HCT116 (cell line): ENCODE measurements around the gene WDR27. TPM values are rescaled to one million over a fixed set of nuclear protein-coding genes. Genes with fewer than 3 reads are reported as not detected.

ENCODE experiments used
- ATAC-seq: fragments of 200-7000 bp; cut with Tn5 transposase; 2 replicates; pipeline ENCODE4 v1.9.1; 2020; ENCODE audit warnings: mild to moderate bottlenecking, moderate library complexity
- BruUV-seq: library from RNA; stranded (reverse); fragments of 400-500 nt; replicated peaks from 2 replicates; lab custom pipeline; 2021; lab: Mats Ljungman, UMichigan
- CTCF ChIA-PET: fragments of 300-600 bp; sonication (Branson Sonifier 250); formaldehyde crosslinking; loops from one replicate; lab custom pipeline; 2021; ENCODE audit warnings: antibody characterized with exemption; lab: Charles Lee
- POLR2A ChIA-PET: fragments of 300-600, 350-600 bp; sonication (Branson Sonifier 250); formaldehyde crosslinking; loops from one replicate; lab custom pipeline; 2021; ENCODE audit warnings: antibody characterized with exemption; lab: Charles Lee
- RAD21 ChIA-PET, 2 experiments: fragments of 300-600 bp; sonication (Branson Sonifier 250); formaldehyde crosslinking; loops; one replicate each; lab custom pipeline; 2023; ENCODE audit warnings: low total read pairs in 2 of 2; ENCODE audit not compliant: uncharacterized antibody in 2 of 2, unreplicated experiment in 2 of 2, low non-redundant PET in 1 of 2; lab: Charles Lee
- DNase-seq: peaks from one replicate; pipeline ENCODE4 v3.0.0-alpha.2; 2010; ENCODE audit warnings: low read depth, low spot score
- H2AFZ ChIP-seq: fragments of 200-600 bp; shearing (Covaris generic), sonication (generic); 2 replicates; pipeline ENCODE4 v1.6.1; 2017; ENCODE audit warnings: low read depth, mixed run types, mixed read lengths, antibody characterized with exemption, low read length; ENCODE audit not compliant: poor library complexity, severe bottlenecking
- H3K27ac ChIP-seq: 2 replicates; pipeline ENCODE4 v1.5.1; 2012; ENCODE audit warnings: low read depth, low read length
- H3K27me3 ChIP-seq: fragments of 200-600 bp; sonication (generic); 2 replicates; pipeline ENCODE4 v1.6.1; 2016; ENCODE audit warnings: mixed run types, low read length, mixed read lengths; ENCODE audit not compliant: insufficient read depth
- H3K36me3 ChIP-seq, 2 experiments: fragments of 200-500 bp in 1 of 2; fragments of 200-600 bp in 1 of 2; sonication (Bioruptor generic) in 1 of 2; sonication (generic) in 1 of 2; 2 replicates each; pipeline versions ENCODE4 v1.5.1 to v1.6.1; 2014 to 2016; ENCODE audit warnings: low read length in 2 of 2, inconsistent platforms in 1 of 2, mixed read lengths in 1 of 2, mixed run types in 1 of 2; ENCODE audit not compliant: insufficient read depth in 2 of 2, control insufficient read depth in 1 of 2
- H3K4me1 ChIP-seq, 2 experiments: fragments of 200-600 bp in 1 of 2; sonication (generic) in 1 of 2; 2 replicates each; pipeline versions ENCODE4 v1.5.1 to v1.6.1; 2012 to 2017; ENCODE audit warnings: low read length in 2 of 2, inconsistent platforms in 1 of 2, mild to moderate bottlenecking in 1 of 2, mixed read lengths in 1 of 2, mixed run types in 1 of 2, moderate library complexity in 1 of 2; ENCODE audit not compliant: insufficient read depth in 2 of 2, control insufficient read depth in 1 of 2
- H3K4me2 ChIP-seq: fragments of 200-600 bp; sonication (generic); 2 replicates; pipeline ENCODE4 v1.6.1; 2017; ENCODE audit warnings: mixed run types, low read length, mixed read lengths
- H3K4me3 ChIP-seq, 2 experiments: fragments of 200-600 bp in 1 of 2; sonication (generic) in 1 of 2; replicated peaks in 1 of 2; 2 replicates each; pipeline ENCODE4 v1.5.1; 2011 to 2016; ENCODE audit warnings: low read length in 2 of 2, control low read depth in 1 of 2, low read depth in 1 of 2, mild to moderate bottlenecking in 1 of 2, mixed read lengths in 1 of 2, mixed run types in 1 of 2
- H3K79me2 ChIP-seq: fragments of 200-600 bp; sonication (generic); 2 replicates; pipeline ENCODE4 v1.6.1; 2017; ENCODE audit warnings: mild to moderate bottlenecking, mixed run types, low read length, moderate library complexity, mixed read lengths; ENCODE audit not compliant: insufficient read depth
- H3K9ac ChIP-seq: fragments of 200-600 bp; sonication (generic); 2 replicates; pipeline ENCODE4 v1.6.1; 2016; ENCODE audit warnings: low read length, mixed read lengths
- H3K9me2 ChIP-seq: fragments of 200-600 bp; sonication (generic), shearing (Covaris generic); 2 replicates; pipeline ENCODE4 v1.6.1; 2017; ENCODE audit warnings: mixed run types, mild to moderate bottlenecking, moderate library complexity; ENCODE audit not compliant: insufficient read depth
- H3K9me3 ChIP-seq, 2 experiments: fragments of 200-500 bp in 1 of 2; fragments of 200-600 bp in 1 of 2; sonication (Bioruptor generic) in 1 of 2; sonication (generic) in 1 of 2; 2 replicates each; pipeline ENCODE4 v1.6.1; 2014 to 2017; ENCODE audit warnings: low read length in 2 of 2, mixed read lengths in 2 of 2, inconsistent platforms in 1 of 2, low read depth in 1 of 2, mild to moderate bottlenecking in 1 of 2, mixed run types in 1 of 2, moderate library complexity in 1 of 2; ENCODE audit not compliant: control insufficient read depth in 1 of 2, insufficient read depth in 1 of 2
- H4K20me1 ChIP-seq: fragments of 200-600 bp; sonication (generic), shearing (Covaris generic); 2 replicates; pipeline ENCODE4 v1.6.1; 2017; ENCODE audit warnings: mixed run types, mild to moderate bottlenecking, moderate library complexity; ENCODE audit not compliant: insufficient read depth
- CBX3 ChIP-seq: IDR thresholded peaks from 2 replicates; pipeline ENCODE4 v1.6.1; 2012; ENCODE audit warnings: low read depth
- EZH2 ChIP-seq: fragments of 200-600 bp; sonication (generic); IDR thresholded peaks from 2 replicates; pipeline ENCODE4 v1.6.1; 2017; ENCODE audit warnings: antibody characterized with exemption, mixed run types
- EZH2phosphoT487 ChIP-seq: fragments of 200-600 bp; IDR thresholded peaks from 2 replicates; pipeline ENCODE4 v1.6.1; 2018; ENCODE audit warnings: antibody characterized with exemption, borderline replicate concordance
- FOSL1 ChIP-seq: IDR thresholded peaks from 2 replicates; pipeline ENCODE4 v1.6.1; 2012; ENCODE audit warnings: low read depth
- JUND ChIP-seq: IDR thresholded peaks from 2 replicates; pipeline ENCODE4 v1.6.1; 2012
- SP1 ChIP-seq: IDR thresholded peaks from 2 replicates; pipeline ENCODE4 v1.6.1; 2012; ENCODE audit warnings: low read depth
- ZFX ChIP-seq: fragments of 450-650 bp; IDR thresholded peaks from 2 replicates; pipeline ENCODE4 v1.6.1; 2017
- ZNF274 ChIP-seq: fragments of 200-500 bp; sonication (Bioruptor generic); IDR thresholded peaks from 2 replicates; pipeline ENCODE4 v1.6.1; 2014; ENCODE audit warnings: mild to moderate bottlenecking, low read depth, low read length, inconsistent platforms
- intact Hi-C: fragments of 100-400 bp; cut with micrococcal nuclease; formaldehyde crosslinking; loops from 2 replicates; pipeline ENCODE4 v1.10.0; 2022
- total RNA-seq: library from RNA; stranded (reverse); gene quantifications from one replicate; pipeline ENCODE4 v1.2.1, GENCODE V29; 2021; ENCODE audit not compliant: unreplicated experiment
- TF ChIP-seq, protein P1 (sequence below): IDR thresholded peaks from 2 replicates; pipeline ENCODE4 v1.6.1; 2012; ENCODE audit warnings: low read depth

Gene WDR27
- total RNA-seq, 1 experiment from 2014 or later: 60.6 TPM

DNA sequence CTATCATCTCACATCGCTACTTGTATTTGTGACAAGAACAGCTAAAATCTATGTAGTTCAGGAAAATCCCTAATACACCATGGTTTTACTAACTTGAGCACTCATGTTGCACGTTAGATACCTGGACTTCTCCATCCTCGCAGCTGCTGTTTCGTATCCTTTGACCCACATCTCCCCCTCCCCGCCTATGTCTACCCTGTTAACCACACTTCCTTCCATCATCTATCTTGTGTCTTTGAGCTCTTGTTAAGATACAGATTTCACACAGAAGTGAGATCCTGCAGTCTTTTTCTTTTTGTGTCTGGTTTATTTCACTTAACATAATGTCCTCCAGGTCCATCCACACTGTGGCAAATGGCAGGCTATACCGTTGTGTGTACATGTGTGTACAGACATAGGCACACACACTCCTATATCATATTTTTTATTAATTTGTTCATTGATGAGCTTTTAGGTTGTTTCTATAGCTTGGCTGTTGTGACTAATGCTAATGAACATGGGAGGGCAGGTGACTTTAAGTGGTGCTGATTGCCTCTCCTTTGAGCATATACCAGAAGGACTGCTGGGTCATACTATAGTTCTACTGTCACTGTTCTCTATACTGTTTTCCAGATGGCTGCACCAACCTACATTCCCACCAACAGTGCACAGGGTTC, 117.8 kb downstream of the WDR27 start:
- BruUV-seq: no TSS peak
- Histone ChIP-seq H2AFZ (no peak overlapping the region), H3K4me2 (no peak overlapping the region), H3K27me3 (no peaks in the 10 kb centered on the region), H3K36me3 (no peaks in the 10 kb centered on the region), H3K4me3 (no peak overlapping the region), H4K20me1 (no peaks in the 10 kb centered on the region), H3K9ac (no peak overlapping the region), H3K4me1 (no peaks in the 10 kb centered on the region), H3K9me2 (no peaks in the 10 kb centered on the region), H3K27ac (no peak overlapping the region), H3K79me2 (no peaks in the 10 kb centered on the region), H3K9me3 (no peaks in the 10 kb centered on the region)
- ATAC-seq (no peak), DNase-seq (no peak)
- TF ChIP-seq, protein P1, sequence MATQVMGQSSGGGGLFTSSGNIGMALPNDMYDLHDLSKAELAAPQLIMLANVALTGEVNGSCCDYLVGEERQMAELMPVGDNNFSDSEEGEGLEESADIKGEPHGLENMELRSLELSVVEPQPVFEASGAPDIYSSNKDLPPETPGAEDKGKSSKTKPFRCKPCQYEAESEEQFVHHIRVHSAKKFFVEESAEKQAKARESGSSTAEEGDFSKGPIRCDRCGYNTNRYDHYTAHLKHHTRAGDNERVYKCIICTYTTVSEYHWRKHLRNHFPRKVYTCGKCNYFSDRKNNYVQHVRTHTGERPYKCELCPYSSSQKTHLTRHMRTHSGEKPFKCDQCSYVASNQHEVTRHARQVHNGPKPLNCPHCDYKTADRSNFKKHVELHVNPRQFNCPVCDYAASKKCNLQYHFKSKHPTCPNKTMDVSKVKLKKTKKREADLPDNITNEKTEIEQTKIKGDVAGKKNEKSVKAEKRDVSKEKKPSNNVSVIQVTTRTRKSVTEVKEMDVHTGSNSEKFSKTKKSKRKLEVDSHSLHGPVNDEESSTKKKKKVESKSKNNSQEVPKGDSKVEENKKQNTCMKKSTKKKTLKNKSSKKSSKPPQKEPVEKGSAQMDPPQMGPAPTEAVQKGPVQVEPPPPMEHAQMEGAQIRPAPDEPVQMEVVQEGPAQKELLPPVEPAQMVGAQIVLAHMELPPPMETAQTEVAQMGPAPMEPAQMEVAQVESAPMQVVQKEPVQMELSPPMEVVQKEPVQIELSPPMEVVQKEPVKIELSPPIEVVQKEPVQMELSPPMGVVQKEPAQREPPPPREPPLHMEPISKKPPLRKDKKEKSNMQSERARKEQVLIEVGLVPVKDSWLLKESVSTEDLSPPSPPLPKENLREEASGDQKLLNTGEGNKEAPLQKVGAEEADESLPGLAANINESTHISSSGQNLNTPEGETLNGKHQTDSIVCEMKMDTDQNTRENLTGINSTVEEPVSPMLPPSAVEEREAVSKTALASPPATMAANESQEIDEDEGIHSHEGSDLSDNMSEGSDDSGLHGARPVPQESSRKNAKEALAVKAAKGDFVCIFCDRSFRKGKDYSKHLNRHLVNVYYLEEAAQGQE: no peak
- no peak for TF ChIP-seq FOSL1
- TF ChIP-seq EZH2: no peak
- no peak for TF ChIP-seq ZNF274
- no peak for TF ChIP-seq EZH2phosphoT487
- TF ChIP-seq ZFX: no peak
- TF ChIP-seq CBX3: no peak
- no peak for TF ChIP-seq JUND
- no peak for TF ChIP-seq SP1
- ChIA-PET RAD21 (no interaction called here), POLR2A (no interaction called here), CTCF (no interaction called here)
- intact Hi-C loops: no loop called here
